Measurements from ENCODE around the gene ABHD17B. TPM values are rescaled to one million over a fixed set of nuclear protein-coding genes. Genes with fewer than 3 reads are reported as not detected.

ABHD17B gene
- total RNA-seq, 6 donors from 2014 or later: 3.9 to 27.3 (median 12.8) TPM

DNA sequence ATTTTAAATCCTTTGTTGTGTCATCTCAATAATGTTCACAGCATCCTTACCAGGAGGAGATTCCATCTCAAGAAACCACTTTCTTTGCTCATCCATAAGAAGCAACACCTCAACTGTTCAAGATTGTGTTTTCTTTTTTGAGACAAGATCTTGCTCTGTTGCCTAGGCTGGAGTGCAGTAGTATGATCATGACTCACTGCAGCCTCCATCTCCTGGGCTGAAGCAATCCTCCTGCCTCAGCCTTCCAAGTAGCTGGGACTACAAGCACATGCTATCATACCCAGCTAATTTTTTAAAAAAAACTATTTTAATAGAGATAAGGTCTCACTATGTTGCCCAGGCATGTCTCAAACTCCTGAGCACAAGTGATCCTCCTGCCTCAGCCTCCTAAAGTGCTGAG, 60.0 kb downstream of the ABHD17B start:
- no peaks in the 10 kb centered on the region for H3K4me1 ChIP-seq
- no peaks in the 10 kb centered on the region for H3K27me3 ChIP-seq
- no peak for TF ChIP-seq POLR2A (IDR thresholded peaks at IDR 0.05)
- TF ChIP-seq POLR2AphosphoS5 (IDR thresholded peaks at IDR 0.05): no peak
- no peak for TF ChIP-seq EP300 (IDR thresholded peaks at IDR 0.05)
- TF ChIP-seq, protein P1, sequence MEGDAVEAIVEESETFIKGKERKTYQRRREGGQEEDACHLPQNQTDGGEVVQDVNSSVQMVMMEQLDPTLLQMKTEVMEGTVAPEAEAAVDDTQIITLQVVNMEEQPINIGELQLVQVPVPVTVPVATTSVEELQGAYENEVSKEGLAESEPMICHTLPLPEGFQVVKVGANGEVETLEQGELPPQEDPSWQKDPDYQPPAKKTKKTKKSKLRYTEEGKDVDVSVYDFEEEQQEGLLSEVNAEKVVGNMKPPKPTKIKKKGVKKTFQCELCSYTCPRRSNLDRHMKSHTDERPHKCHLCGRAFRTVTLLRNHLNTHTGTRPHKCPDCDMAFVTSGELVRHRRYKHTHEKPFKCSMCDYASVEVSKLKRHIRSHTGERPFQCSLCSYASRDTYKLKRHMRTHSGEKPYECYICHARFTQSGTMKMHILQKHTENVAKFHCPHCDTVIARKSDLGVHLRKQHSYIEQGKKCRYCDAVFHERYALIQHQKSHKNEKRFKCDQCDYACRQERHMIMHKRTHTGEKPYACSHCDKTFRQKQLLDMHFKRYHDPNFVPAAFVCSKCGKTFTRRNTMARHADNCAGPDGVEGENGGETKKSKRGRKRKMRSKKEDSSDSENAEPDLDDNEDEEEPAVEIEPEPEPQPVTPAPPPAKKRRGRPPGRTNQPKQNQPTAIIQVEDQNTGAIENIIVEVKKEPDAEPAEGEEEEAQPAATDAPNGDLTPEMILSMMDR (IDR thresholded peaks at IDR 0.05): no peak
- H3K27ac ChIP-seq: no peak overlapping the region
- DNase-seq (no peak), ATAC-seq (ENCODE audit: low FRiP score in 2 of 2) (no peak)
- H3K4me3 ChIP-seq: no peak overlapping the region
- no peaks in the 10 kb centered on the region for H3K9me3 ChIP-seq
- H3K36me3 ChIP-seq: no peaks in the 10 kb centered on the region

GRCh38 chr9:71847892-71848291, 63.1 kb downstream of the ABHD17B start:
- no peak overlapping the region for H3K27ac ChIP-seq
- ATAC-seq (ENCODE audit: low FRiP score in 2 of 2) (no peak), DNase-seq (no peak)
- H3K36me3 ChIP-seq: no peaks in the 10 kb centered on the region
- H3K4me3 ChIP-seq: no peak overlapping the region
- TF ChIP-seq POLR2AphosphoS5 (IDR thresholded peaks at IDR 0.05) (no peak), EP300 (IDR thresholded peaks at IDR 0.05) (no peak), POLR2A (IDR thresholded peaks at IDR 0.05) (no peak)
- TF ChIP-seq, protein P1 (IDR thresholded peaks at IDR 0.05): no peak
- no peaks in the 10 kb centered on the region for H3K4me1 ChIP-seq
- H3K9me3 ChIP-seq: no peaks in the 10 kb centered on the region
- no peaks in the 10 kb centered on the region for H3K27me3 ChIP-seq
- WGBS, 2 donors: 90 to 95% methylated on average over 2 of the region's 2 CpGs

DNA sequence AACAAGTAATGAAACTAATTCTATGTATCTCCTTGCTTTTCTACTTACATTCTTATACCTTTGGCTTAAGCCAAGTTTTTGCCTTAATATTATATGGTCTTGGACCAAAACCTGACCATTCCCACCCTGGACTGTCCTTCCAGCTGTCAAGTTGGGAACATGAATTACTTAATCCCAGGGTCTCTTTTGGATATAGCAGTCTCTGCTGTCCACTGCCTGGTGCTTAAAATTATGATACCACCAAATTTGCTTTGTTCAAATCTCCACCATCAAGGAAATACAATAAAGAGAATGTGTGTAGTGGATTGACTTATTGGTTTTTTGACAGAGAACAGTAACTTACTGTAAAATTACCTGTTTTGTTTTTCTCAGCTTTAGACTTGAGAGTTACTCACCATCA, 66.2 kb downstream of the ABHD17B start:
- TF ChIP-seq, protein P1 (IDR thresholded peaks at IDR 0.05): no peak
- TF ChIP-seq EP300 (IDR thresholded peaks at IDR 0.05): no peak
- no peak for TF ChIP-seq POLR2A (IDR thresholded peaks at IDR 0.05)
- no peak for TF ChIP-seq POLR2AphosphoS5 (IDR thresholded peaks at IDR 0.05)
- H3K9me3 ChIP-seq: no peaks in the 10 kb centered on the region

GRCh38 chr9:71839668-71840067, 71.3 kb downstream of the ABHD17B start:
- Histone ChIP-seq H3K36me3 (no peaks in the 10 kb centered on the region), H3K9me3 (no peaks in the 10 kb centered on the region), H3K4me3 (no peak overlapping the region), H3K4me1 (no peaks in the 10 kb centered on the region), H3K27me3 (no peaks in the 10 kb centered on the region), H3K27ac (no peak overlapping the region)
- ATAC-seq (ENCODE audit: low FRiP score in 2 of 2) (no peak), DNase-seq (no peak)
- WGBS, 2 donors: 88 to 91% methylated on average over 5 of the region's 5 CpGs
- no peak for TF ChIP-seq EP300 (IDR thresholded peaks at IDR 0.05)
- TF ChIP-seq POLR2AphosphoS5 (IDR thresholded peaks at IDR 0.05): no peak
- TF ChIP-seq, protein P1 (IDR thresholded peaks at IDR 0.05): no peak
- TF ChIP-seq POLR2A (IDR thresholded peaks at IDR 0.05): no peak

More for the DNA sequence above, 66.2 kb downstream of the ABHD17B start:
- no peak overlapping the region for H3K27ac ChIP-seq
- H3K4me3 ChIP-seq: no peak overlapping the region
- DNase-seq (no peak), ATAC-seq (ENCODE audit: low FRiP score in 2 of 2) (no peak)
- H3K4me1 ChIP-seq: no peaks in the 10 kb centered on the region
- no peaks in the 10 kb centered on the region for H3K36me3 ChIP-seq
- H3K27me3 ChIP-seq: no peaks in the 10 kb centered on the region

GRCh38 chr9:71835596-71835995, 75.4 kb downstream of the ABHD17B start:
- no peaks in the 10 kb centered on the region for H3K36me3 ChIP-seq
- no peaks in the 10 kb centered on the region for H3K9me3 ChIP-seq
- DNase-seq (no peak), ATAC-seq (ENCODE audit: low FRiP score in 2 of 2) (no peak)
- no peaks in the 10 kb centered on the region for H3K4me1 ChIP-seq
- no peak overlapping the region for H3K27ac ChIP-seq
- TF ChIP-seq EP300 (IDR thresholded peaks at IDR 0.05) (no peak), POLR2A (IDR thresholded peaks at IDR 0.05) (no peak), POLR2AphosphoS5 (IDR thresholded peaks at IDR 0.05) (no peak)
- TF ChIP-seq, protein P1 (IDR thresholded peaks at IDR 0.05): no peak
- H3K4me3 ChIP-seq: no peak overlapping the region
- no peaks in the 10 kb centered on the region for H3K27me3 ChIP-seq

All from upper lobe of left lung (tissue), 6 donors.